Central memory CD4-positive, alpha-beta T cell (primary cell): ENCODE measurements around the gene EID1.
"Not testable (repeated sequence)": the region's sequence is repeated elsewhere in the genome, so short reads cannot be mapped to it uniquely, and the experiment has no call there.

Source experiments
- DNase-seq: peaks from one replicate; pipeline ENCODE4 v3.0.0; 2022
- total RNA-seq, 3 experiments: gene quantifications; one replicate each; lab custom pipeline; 2026; lab: John Stamatoyannopoulos, UW

The EID1 gene
- total RNA-seq = 96.1 to 188 (median 177) reads per million in 3 experiments

GRCh38 chr15:48877630-48878595, at the start of gene EID1:
Gene EID1 (plus strand): TSS chr15:48878134. CDS start chr15:48878177, 43 bp downstream.
- peak; percentile 94 for DNase-seq

- no peak for DNase-seq
These were observed 49.5 kb upstream of the EID1 start for GRCh38 chr15:48828471-48828870.

GRCh38 chr15:48828906-48829305, 49.0 kb upstream of the EID1 start:
- DNase-seq = no peak

DNA sequence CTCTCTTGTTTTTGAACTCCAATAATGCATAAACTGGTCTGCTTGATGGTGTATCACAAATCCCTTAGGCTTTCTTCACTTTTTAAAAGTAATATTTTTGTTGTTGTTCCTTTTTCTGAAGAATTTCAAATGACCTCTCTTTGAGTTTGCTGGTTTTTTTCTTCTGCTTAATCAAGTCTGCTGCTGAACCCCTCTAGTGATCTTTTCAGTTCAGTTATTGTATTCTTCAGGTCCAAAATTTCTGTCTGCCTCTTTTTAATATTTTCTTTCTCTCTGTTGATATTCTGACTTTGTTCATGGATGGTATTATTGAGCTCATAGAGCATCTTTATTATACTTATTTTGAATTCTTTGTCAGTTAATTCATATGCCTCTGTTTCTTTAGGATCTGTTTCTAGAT, 45.3 kb upstream of the EID1 start:
- no peak for DNase-seq

- no peak for DNase-seq
These were observed 44.3 kb upstream of the EID1 start for GRCh38 chr15:48833526-48834239.

- DNase-seq = no peak
These were observed 43.2 kb upstream of the EID1 start for GRCh38 chr15:48834756-48835155.

DNA sequence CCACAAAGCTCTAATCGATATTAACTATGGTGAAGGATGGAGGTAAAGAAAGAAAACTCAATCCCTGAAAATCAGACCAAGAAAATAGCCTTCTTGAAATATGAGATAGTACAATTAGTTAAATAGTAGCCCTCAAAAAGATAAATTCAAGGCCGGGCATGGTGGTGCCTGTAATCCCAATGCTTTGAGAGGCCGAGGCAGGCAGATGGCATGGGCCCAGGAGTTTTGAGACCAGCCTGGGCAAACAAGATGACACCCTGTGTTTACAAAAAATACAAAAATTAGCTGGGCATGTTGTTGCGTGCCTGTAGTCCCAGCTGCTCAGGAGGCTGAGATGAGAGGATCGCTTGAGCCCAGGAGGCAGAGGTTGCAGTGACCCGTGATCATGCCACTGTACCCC, 35.4 kb upstream of the EID1 start:
- no peak for DNase-seq

- no peak for DNase-seq
These were observed 32.8 kb upstream of the EID1 start for GRCh38 chr15:48845123-48845522.

- DNase-seq = no peak
These were observed 27.3 kb upstream of the EID1 start for GRCh38 chr15:48850648-48851047.

GRCh38 chr15:48851956-48852355, 26.0 kb upstream of the EID1 start:
- DNase-seq = no peak

- DNase-seq = not testable (repeated sequence)
These were observed 23.5 kb upstream of the EID1 start for GRCh38 chr15:48854434-48854833.

- DNase-seq = no peak
These were observed 22.2 kb upstream of the EID1 start for GRCh38 chr15:48855501-48856440.

GRCh38 chr15:48856942-48857341, 21.0 kb upstream of the EID1 start:
- DNase-seq = no peak

DNA sequence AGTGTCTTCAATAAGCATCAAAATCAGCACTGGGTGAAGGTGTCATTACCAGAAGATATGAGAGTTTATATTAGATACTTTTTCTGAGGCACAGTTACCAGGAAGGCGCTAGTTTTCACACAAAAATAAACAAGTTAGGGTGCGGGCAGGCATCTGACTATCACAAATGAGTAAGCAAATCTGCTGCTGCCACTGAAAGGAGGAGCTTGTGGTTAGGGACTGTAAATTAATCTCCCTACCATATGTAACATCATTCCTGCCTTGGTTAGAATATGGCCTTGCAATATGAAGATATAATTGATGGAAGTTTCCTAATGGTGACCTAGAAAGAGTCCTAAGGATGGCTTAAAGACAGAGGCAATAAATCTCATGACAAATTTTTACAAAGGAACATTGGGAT, 19.5 kb upstream of the EID1 start:
- no peak for DNase-seq

- DNase-seq = no peak
These were observed 18.5 kb upstream of the EID1 start for GRCh38 chr15:48859426-48859825.

DNA sequence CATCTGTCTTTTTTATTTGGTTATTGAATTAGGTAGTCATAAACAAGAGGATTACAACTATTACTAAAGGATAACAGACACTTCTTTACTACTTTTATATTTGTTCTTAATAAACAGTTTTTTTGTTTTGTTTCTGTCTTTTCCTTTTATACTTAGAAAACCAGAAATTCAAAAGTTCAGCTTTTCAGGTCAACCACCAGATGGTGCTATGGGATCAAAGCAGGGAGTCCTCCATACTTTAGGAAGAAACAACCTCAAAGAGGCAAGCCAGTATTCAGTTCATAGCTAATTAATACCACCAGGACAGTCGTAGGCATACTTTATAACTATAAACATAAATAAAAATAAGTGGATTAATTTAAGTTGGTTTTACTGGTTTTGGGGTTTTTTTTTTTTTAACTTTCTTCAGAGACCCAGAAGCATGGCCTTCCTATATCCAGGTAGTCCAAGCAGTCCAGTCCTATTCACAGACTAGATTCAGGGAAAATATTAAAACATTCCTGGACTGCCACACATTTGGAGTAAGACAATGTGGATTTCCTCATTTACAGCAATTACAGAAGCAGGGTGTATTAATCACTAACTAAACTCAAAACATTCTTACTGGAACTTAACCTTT, 16.0 kb upstream of the EID1 start:
- DNase-seq = peak; percentile 63

DNA sequence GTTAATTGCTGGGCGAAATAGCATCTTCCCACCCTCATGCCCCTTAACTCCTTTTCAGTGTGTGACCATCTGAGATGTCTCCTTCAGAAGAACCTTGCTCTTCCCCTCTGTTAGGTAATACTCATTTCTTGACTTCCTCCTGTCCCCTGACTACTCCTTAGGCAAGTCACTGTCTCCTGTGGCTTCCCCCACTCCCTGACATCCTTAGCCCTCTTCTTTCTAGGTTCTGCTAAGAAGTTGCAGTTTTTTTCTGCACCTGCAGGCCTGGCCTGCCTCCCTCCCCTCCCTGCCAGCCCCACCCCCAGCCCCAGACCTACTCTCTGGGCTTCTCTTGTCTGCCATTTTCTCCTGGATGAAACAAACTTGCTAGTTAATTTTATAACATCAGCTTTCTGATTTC, 15.2 kb upstream of the EID1 start:
- DNase-seq = no peak

DNA sequence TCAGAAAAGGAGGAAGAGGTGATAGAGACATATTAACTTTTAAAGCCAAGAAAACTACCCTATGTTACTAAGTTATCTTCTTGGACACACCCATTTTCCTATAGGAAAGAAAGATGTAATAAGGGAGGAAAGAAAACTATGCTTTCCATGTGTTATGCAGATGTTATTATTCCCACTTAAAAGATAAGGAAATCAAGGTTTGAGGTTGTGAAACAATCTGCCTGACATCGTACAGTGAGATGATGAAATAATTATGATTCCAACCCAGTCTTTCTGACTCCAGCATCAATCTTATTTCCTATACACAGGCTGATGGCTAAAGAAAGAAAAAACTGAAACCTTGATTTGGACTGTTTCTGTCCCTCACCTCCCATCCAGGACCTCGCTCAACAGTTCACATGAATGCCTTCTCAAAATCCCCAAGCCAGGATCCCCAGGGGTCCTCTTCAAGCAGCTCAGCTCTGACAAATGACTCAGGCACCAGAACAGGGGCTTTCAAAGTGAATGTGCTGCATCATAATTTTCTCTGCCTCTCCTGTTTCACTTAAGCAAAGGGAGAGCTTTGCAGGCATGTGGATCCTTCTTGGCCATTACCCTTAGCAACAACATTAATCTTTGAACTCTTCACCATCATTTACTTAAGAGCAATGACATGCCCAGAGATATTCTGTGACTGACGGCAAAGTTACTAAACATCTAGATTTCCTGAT, 12.4 kb upstream of the EID1 start:
- no peak for DNase-seq

GRCh38 chr15:48866141-48866563, 11.8 kb upstream of the EID1 start:
- DNase-seq = no peak

GRCh38 chr15:48868023-48868422, 9.9 kb upstream of the EID1 start:
- no peak for DNase-seq

GRCh38 chr15:48868536-48868935, 9.4 kb upstream of the EID1 start:
- no peak for DNase-seq

GRCh38 chr15:48869966-48870365, 8.0 kb upstream of the EID1 start:
- no peak for DNase-seq
